ENCODE measurements around the gene FBXW11.

FBXW11 gene

GRCh38 chr5:171953860-171954701, 52.4 kb downstream of the FBXW11 start:
- Mint-ChIP-seq H3K4me3 (no peak overlapping the region), H3K27ac (no peak overlapping the region), H3K27me3 (ENCODE audit: low read depth, poor library complexity) (no peaks in the 10 kb centered on the region), H3K36me3 (ENCODE audit: low read depth) (no peaks in the 10 kb centered on the region), H3K9me3 (no peaks in the 10 kb centered on the region), H3K4me1 (peaks cover 29% of the 10 kb centered on the region)
- TF ChIP-seq CTCF (IDR thresholded peaks at IDR 0.05): no peak
- DNase-seq: no peak

- no peak for TF ChIP-seq CTCF (IDR thresholded peaks at IDR 0.05)
- no peak for DNase-seq
- no peak overlapping the region for H3K4me3 Mint-ChIP-seq
Measured at GRCh38 chr5:171952021-171952420, 54.4 kb downstream of the FBXW11 start.

GRCh38 chr5:171951218-171951617, 55.2 kb downstream of the FBXW11 start:
- no peaks in the 10 kb centered on the region for H3K9me3 Mint-ChIP-seq

More at GRCh38 chr5:171952021-171952420, 54.4 kb downstream of the FBXW11 start:
- Mint-ChIP-seq H3K9me3 (no peaks in the 10 kb centered on the region), H3K27me3 (ENCODE audit: low read depth, poor library complexity) (no peaks in the 10 kb centered on the region), H3K27ac (no peak overlapping the region), H3K4me1 (peaks cover 12% of the 10 kb centered on the region), H3K36me3 (ENCODE audit: low read depth) (no peaks in the 10 kb centered on the region)

GRCh38 chr5:171946000-171946781, 60.2 kb downstream of the FBXW11 start:
- no peak for DNase-seq
- no peaks in the 10 kb centered on the region for H3K27me3 Mint-ChIP-seq (ENCODE audit: low read depth, poor library complexity)
- no peak for TF ChIP-seq CTCF (IDR thresholded peaks at IDR 0.05)
- H3K36me3 Mint-ChIP-seq (ENCODE audit: low read depth): peaks cover 9% of the 10 kb centered on the region
- peak overlapping the region; percentile 41 for H3K27ac Mint-ChIP-seq
- no peaks in the 10 kb centered on the region for H3K9me3 Mint-ChIP-seq
- H3K4me1 Mint-ChIP-seq: peaks cover 6% of the 10 kb centered on the region
- no peak overlapping the region for H3K4me3 Mint-ChIP-seq

More at GRCh38 chr5:171951218-171951617, 55.2 kb downstream of the FBXW11 start:
- no peak overlapping the region for H3K4me3 Mint-ChIP-seq
- DNase-seq: no peak
- H3K36me3 Mint-ChIP-seq (ENCODE audit: low read depth): no peaks in the 10 kb centered on the region
- peaks cover 6% of the 10 kb centered on the region for H3K4me1 Mint-ChIP-seq
- no peak overlapping the region for H3K27ac Mint-ChIP-seq
- TF ChIP-seq CTCF (IDR thresholded peaks at IDR 0.05): no peak
- no peaks in the 10 kb centered on the region for H3K27me3 Mint-ChIP-seq (ENCODE audit: low read depth, poor library complexity)

- no peaks in the 10 kb centered on the region for H3K27me3 Mint-ChIP-seq (ENCODE audit: low read depth, poor library complexity)
- H3K9me3 Mint-ChIP-seq: no peaks in the 10 kb centered on the region
- H3K4me3 Mint-ChIP-seq: no peak overlapping the region
- no peak overlapping the region for H3K27ac Mint-ChIP-seq
- TF ChIP-seq CTCF (IDR thresholded peaks at IDR 0.05): no peak
- DNase-seq: no peak
- H3K4me1 Mint-ChIP-seq: peaks cover 6% of the 10 kb centered on the region
- H3K36me3 Mint-ChIP-seq (ENCODE audit: low read depth): peaks cover 9% of the 10 kb centered on the region
Measured at GRCh38 chr5:171945476-171945875, 61.0 kb downstream of the FBXW11 start.
